ENCODE data around the gene RXFP1.

RXFP1 gene

DNA sequence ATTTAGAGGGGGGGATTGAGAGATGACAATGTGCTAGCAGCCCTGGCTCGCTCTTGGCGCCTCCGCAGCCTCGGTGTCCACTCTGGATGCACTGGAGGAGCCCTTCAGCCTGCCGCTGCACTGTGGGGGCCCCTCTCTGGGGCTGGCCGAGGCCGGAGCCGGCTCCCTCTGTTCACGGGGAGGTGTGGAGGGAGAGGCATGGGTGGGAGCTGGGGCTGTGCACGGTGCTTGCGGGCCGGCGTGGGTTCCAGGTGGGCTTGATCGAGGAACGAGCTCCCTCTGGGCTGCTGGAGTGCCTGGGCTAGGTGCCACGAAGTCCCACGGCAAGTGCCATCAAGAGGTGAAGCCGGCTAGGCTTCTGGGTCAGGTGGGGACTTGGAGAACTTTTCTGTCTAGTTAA lies 143.1 kb downstream of the RXFP1 start:
- no peaks in the 10 kb centered on the region; the same call in 1 of the 2 replicates for H3F3A ChIP-seq (ENCODE audit: low read depth)
- no peak overlapping the region for H2AFZ ChIP-seq (ENCODE audit: low read length)
- H3K79me2 ChIP-seq (ENCODE audit: insufficient read depth, low read length), result peaks cover 35% of the 10 kb centered on the region
- no peak overlapping the region for H3K4me3 ChIP-seq (ENCODE audit: low read length, poor library complexity, severe bottlenecking)
- H3K9me3 ChIP-seq (ENCODE audit: insufficient read depth, low read depth, low read length), result no peaks in the 10 kb centered on the region
- TF ChIP-seq CTCF (conservative IDR thresholded peaks at IDR 0.05; ENCODE audit: low read length), result no peak
- TF ChIP-seq EZH2phosphoT487 (IDR thresholded peaks at IDR 0.05; ENCODE audit: borderline replicate concordance), result no peak
- peaks cover 32% of the 10 kb centered on the region for H4K20me1 ChIP-seq (ENCODE audit: insufficient read depth, low read length, poor library complexity, severe bottlenecking)
- no peak overlapping the region for H3K9ac ChIP-seq (ENCODE audit: low read depth, low read length, poor library complexity, severe bottlenecking)
- H3K4me2 ChIP-seq (ENCODE audit: low read depth, low read length, poor library complexity, severe bottlenecking), result no peak overlapping the region
- H3K36me3 ChIP-seq (ENCODE audit: insufficient read depth, low read length), result 0 out of 2 replicates have a peak, but pooled peaks cover 5% of the 10 kb centered on the region
- H3K27me3 ChIP-seq (ENCODE audit: insufficient read depth, low read length, poor library complexity, severe bottlenecking), result no peaks in the 10 kb centered on the region
- peaks cover 23% of the 10 kb centered on the region for H3K4me1 ChIP-seq (ENCODE audit: insufficient read depth, low read length, poor library complexity, severe bottlenecking)
- no peaks in the 10 kb centered on the region for H3K9me2 ChIP-seq (replicated peaks; ENCODE audit: low read depth, low read length)

GRCh38 chr4:158666892-158667291 lies 145.2 kb downstream of the RXFP1 start:
- Histone ChIP-seq H3K9me2 (replicated peaks; ENCODE audit: low read depth, low read length) (no peaks in the 10 kb centered on the region), H3K4me2 (ENCODE audit: low read depth, low read length, poor library complexity, severe bottlenecking) (peak overlapping the region; percentile 93), H3K4me3 (ENCODE audit: low read length, poor library complexity, severe bottlenecking) (peak overlapping the region; percentile 88), H2AFZ (ENCODE audit: low read length) (no peak overlapping the region), H3K79me2 (ENCODE audit: insufficient read depth, low read length) (peaks cover 54% of the 10 kb centered on the region), H4K20me1 (ENCODE audit: insufficient read depth, low read length, poor library complexity, severe bottlenecking) (peaks cover 41% of the 10 kb centered on the region), H3K27me3 (ENCODE audit: insufficient read depth, low read length, poor library complexity, severe bottlenecking) (no peaks in the 10 kb centered on the region), H3K4me1 (ENCODE audit: insufficient read depth, low read length, poor library complexity, severe bottlenecking) (peaks cover 30% of the 10 kb centered on the region), H3K9ac (ENCODE audit: low read depth, low read length, poor library complexity, severe bottlenecking) (no peak overlapping the region), H3K9me3 (ENCODE audit: insufficient read depth, low read depth, low read length) (no peaks in the 10 kb centered on the region), H3F3A (ENCODE audit: low read depth) (no peaks in the 10 kb centered on the region; the same call in 1 of the 2 replicates), H3K36me3 (ENCODE audit: insufficient read depth, low read length) (0 out of 2 replicates have a peak, but pooled peaks cover 5% of the 10 kb centered on the region)
- TF ChIP-seq CTCF (conservative IDR thresholded peaks at IDR 0.05; ENCODE audit: low read length) (no peak), EZH2phosphoT487 (IDR thresholded peaks at IDR 0.05; ENCODE audit: borderline replicate concordance) (no peak)

- Histone ChIP-seq H3K4me2 (ENCODE audit: low read depth, low read length, poor library complexity, severe bottlenecking) (peak overlapping the region; percentile 93), H3K4me1 (ENCODE audit: insufficient read depth, low read length, poor library complexity, severe bottlenecking) (peaks cover 33% of the 10 kb centered on the region), H3K4me3 (ENCODE audit: low read length, poor library complexity, severe bottlenecking) (peak overlapping the region; percentile 88), H4K20me1 (ENCODE audit: insufficient read depth, low read length, poor library complexity, severe bottlenecking) (peaks cover 41% of the 10 kb centered on the region), H3F3A (ENCODE audit: low read depth) (no peaks in the 10 kb centered on the region; the same call in 1 of the 2 replicates), H3K36me3 (ENCODE audit: insufficient read depth, low read length) (0 out of 2 replicates have a peak, but pooled peaks cover 5% of the 10 kb centered on the region), H2AFZ (ENCODE audit: low read length) (no peak overlapping the region), H3K9ac (ENCODE audit: low read depth, low read length, poor library complexity, severe bottlenecking) (no peak overlapping the region), H3K9me3 (ENCODE audit: insufficient read depth, low read depth, low read length) (no peaks in the 10 kb centered on the region), H3K9me2 (replicated peaks; ENCODE audit: low read depth, low read length) (no peaks in the 10 kb centered on the region), H3K79me2 (ENCODE audit: insufficient read depth, low read length) (peaks cover 54% of the 10 kb centered on the region), H3K27me3 (ENCODE audit: insufficient read depth, low read length, poor library complexity, severe bottlenecking) (no peaks in the 10 kb centered on the region)
- TF ChIP-seq CTCF (conservative IDR thresholded peaks at IDR 0.05; ENCODE audit: low read length) (peak; percentile 70), EZH2phosphoT487 (IDR thresholded peaks at IDR 0.05; ENCODE audit: borderline replicate concordance) (no peak)
These were observed 146.0 kb downstream of the RXFP1 start for GRCh38 chr4:158667651-158668198.

All from Loucy (cell line).